ENCODE results near the gene DUS2.
A peak's percentile ranks its signal among the peaks of the same experiment; 100 is the strongest.

Gene DUS2

DNA sequence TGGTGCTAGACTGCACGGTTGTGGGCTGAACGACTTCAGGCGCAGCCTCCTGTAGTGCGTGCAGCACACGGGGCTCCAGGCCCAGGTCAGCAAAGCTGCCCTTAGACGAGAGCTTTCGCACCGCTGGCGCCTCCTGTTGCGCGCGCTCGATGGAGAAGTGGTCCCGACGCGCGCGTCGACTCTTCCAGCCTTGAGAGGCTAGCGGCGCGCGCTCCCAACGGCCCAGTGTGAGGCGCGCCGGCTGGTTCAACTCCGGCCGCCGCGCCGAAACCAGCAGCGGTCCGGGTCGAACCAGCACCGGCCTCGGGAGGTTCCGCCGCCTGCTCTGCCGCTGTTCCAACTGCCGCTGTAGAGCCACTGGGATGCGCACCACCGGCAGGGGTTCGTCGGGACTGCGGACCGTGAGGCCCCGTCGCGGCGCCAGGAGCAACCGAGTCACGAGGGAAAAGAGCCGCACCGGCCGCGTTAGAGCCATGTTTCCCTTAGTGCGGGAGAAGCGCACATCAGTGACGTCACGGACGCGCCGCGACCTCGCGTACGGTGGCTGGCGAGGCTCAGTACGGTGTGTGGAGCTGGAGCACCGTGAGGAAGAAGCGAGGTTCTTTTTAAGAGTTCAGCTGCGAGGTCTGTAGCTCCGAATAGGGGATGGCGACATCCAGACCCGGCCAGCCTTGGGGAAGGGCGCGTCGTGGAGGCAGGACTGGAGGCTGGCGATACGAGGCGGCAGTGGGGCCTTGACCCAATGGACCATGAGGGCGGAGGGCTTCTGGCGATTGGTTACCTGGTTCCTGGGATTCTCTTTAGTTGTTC is at the start of gene DUS2, which contains the start of gene DDX28:
Gene DUS2 (plus strand): TSS at position 557 of the 810 bp plus-strand sequence. CDS start 14,740 bp downstream, outside the sequence.
Gene DDX28 (minus strand): TSS at position 505 of the 810 bp plus-strand sequence. CDS start 30 bp downstream, at position 475.
- peak within 1 kb of the TSS; percentile 98 for H3K4me3 ChIP-seq (ENCODE audit: low read length)
- TF ChIP-seq, protein P1, sequence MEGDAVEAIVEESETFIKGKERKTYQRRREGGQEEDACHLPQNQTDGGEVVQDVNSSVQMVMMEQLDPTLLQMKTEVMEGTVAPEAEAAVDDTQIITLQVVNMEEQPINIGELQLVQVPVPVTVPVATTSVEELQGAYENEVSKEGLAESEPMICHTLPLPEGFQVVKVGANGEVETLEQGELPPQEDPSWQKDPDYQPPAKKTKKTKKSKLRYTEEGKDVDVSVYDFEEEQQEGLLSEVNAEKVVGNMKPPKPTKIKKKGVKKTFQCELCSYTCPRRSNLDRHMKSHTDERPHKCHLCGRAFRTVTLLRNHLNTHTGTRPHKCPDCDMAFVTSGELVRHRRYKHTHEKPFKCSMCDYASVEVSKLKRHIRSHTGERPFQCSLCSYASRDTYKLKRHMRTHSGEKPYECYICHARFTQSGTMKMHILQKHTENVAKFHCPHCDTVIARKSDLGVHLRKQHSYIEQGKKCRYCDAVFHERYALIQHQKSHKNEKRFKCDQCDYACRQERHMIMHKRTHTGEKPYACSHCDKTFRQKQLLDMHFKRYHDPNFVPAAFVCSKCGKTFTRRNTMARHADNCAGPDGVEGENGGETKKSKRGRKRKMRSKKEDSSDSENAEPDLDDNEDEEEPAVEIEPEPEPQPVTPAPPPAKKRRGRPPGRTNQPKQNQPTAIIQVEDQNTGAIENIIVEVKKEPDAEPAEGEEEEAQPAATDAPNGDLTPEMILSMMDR (conservative IDR thresholded peaks at IDR 0.05; ENCODE audit: low read length) = no peak
- DNase-seq (ENCODE audit: low read depth) = peak; percentile 88

DNA sequence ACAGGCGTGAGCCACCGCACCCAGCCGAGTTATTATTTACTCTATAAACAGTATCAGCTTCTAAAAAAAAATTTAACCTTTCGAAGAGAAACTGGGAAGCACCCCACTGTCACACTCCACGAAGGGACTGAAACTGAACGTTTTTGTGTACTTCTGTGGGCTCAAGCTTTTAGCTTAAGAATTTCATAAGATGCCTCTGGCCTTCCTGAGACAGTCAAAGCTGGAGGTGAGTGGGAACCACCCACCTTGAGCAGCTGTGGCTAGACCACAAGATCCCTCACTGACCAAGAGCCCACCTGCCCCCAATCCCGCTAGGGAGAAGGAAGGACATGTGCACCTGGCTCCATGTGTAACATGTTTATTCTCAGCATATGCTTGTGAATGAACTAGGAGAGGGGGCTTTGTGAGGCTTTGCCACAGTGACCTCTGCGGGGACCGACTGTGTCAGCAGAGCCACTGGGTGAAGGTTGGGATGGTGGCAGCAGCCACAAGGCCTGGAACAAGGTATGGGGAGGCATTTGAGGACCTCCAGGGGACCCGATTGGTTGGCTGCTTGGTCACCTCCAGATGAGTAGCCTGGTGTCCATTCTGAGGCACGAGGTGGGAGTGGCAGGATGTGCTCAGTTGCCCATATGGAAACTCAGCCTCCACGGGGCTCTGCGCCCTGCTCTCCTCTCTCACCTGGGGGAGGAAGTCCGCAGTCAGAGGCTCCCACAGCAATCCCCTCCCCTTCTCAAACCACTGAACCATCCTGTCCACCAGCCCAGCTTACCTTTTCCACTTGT is 47.6 kb upstream of the DUS2 start:
- TF ChIP-seq, protein P1 (conservative IDR thresholded peaks at IDR 0.05; ENCODE audit: low read length) = no peak

DNA sequence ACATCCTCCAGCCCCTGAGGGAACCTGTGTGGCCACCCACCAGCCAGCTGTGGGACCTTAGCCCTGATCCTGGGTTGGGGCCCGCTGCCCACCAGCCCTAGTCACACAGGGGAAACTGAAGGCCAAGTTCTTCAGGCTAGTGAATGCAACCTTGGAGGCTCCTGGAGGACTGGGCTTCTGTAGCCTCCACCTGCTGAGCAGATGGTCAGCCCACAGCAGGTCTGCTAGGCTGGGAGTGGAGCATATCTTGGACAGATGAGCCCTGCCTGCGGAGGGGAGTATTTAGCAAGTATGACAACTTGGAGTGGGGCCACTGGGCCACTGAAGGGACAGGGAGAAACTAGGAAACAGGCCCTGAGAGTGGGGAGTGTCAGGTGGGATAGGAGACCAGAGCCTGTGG is 46.9 kb upstream of the DUS2 start:
- no peak overlapping the region for H3K4me3 ChIP-seq (ENCODE audit: low read length)
- DNase-seq (ENCODE audit: low read depth) = no peak
- TF ChIP-seq, protein P1 (conservative IDR thresholded peaks at IDR 0.05; ENCODE audit: low read length) = no peak

More for the DNA sequence above, 47.6 kb upstream of the DUS2 start:
- no peak for DNase-seq (ENCODE audit: low read depth)
- H3K4me3 ChIP-seq (ENCODE audit: low read length) = no peak overlapping the region

DNA sequence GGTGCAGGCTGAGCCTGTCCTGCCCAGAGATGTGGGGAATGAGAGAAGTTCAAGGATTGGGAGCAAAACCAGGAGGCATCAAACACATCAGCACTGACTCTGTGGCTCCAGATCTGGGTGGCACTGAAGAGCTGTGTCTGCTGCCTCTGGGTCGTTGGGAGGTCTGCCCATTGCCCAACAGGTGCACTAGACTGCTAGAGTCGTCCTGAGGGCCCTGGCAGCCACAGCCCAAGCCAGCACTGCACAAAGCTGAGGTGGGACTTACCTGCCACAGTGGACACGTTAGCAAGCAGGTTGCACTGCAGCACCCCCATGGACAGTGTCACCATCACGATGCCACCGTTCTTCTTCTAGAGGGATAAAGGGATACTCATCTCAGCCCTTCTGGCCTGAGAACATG is 46.1 kb upstream of the DUS2 start:
- no peak for DNase-seq (ENCODE audit: low read depth)
- no peak overlapping the region for H3K4me3 ChIP-seq (ENCODE audit: low read length)
- TF ChIP-seq, protein P1 (conservative IDR thresholded peaks at IDR 0.05; ENCODE audit: low read length) = no peak

DNA sequence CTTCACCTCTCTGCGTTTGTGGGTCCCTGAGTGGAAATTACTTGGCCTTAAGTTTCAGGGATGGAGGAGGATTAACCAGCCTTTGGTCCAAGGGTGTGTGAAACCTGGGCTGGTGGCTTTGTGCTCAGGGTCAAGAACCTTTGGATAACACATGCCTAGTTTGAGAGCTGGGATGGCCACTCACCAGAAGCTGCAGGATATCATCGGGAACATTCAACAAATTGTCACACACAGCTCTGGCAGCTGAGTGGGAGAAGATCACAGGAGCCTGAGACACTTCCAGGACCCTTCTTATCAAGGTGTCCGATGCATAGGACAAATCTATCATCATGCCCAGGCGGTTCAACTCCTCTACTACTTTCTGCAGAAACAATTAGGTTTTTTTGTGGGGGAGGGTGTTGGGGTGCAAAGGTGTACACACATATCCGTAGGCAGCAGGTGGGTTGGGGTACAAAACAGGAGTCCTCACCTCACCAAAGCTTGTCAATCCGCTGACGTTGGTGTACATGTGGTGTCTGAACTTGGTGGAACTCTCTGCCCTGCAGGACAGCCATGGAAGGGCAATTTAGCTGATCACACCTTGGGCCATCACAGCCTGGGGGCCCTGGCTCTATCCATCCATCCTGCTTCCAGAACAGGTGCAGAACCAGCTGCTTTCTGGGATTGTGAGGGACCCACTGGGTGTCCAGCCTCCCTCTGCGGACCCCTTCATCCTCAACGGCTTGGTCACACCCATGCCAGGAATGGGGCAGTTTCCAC is 45.4 kb upstream of the DUS2 start:
- TF ChIP-seq, protein P1 (conservative IDR thresholded peaks at IDR 0.05; ENCODE audit: low read length) = no peak
- H3K4me3 ChIP-seq (ENCODE audit: low read length) = no peak overlapping the region
- no peak for DNase-seq (ENCODE audit: low read depth)

DNA sequence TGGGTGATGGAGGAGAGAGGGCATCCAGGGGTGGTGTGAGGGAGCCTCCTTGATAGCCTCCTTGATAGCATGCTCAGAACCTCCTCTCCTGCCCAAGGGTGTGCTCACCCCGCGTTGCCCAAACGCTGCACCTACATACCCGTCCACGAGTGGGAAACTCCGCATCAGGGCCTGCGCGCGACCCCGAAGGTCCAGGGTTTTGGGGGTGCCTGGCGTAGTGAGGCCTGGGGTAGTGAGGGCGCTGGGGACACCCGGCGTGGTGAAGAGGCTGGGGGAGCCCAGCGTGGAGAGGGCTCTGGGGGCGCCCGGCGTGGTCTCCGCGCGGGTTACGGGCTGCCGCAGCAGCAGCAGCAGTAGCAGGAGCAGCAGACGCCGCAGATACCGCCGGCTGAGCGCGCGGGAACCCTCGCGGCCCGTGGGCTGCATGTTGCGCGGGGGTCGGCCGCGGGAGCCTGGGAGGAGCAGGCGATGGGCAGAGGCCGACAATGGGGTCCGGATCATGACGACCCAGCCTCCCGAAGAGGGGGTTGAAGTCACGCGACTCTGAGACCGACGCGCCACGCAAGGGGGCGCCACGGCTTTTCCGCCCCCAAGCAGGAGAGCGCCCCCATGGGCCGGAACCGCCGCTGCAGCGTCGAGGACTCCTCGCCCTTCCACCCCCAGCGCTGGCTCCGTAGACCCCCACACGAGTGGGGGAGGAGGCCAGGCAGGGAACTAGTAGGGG is 43.0 kb upstream of the DUS2 start, which contains the start of gene DPEP3:
Gene DPEP3 (minus strand): TSS at position 545 of the 724 bp plus-strand sequence. CDS start 119 bp downstream, at position 426.
- no peak within 1 kb of the TSS for H3K4me3 ChIP-seq (ENCODE audit: low read length)
- no peak for DNase-seq (ENCODE audit: low read depth)
- TF ChIP-seq, protein P1 (conservative IDR thresholded peaks at IDR 0.05; ENCODE audit: low read length) = peak; percentile 7; the same call in 1 of the 2 replicates
